HEK293T (cell line): ENCODE data around the gene HOXC5.

Source experiments
- BHLHE40 ChIP-seq: fragments of 450-650 bp; IDR thresholded peaks from 2 replicates; pipeline ENCODE4 v1.6.1; 2016; ENCODE audit warnings: mild to moderate bottlenecking, moderate library complexity, borderline replicate concordance
- CTBP1 ChIP-seq: fragments of 450-650 bp; IDR thresholded peaks from 2 replicates; pipeline ENCODE4 v1.6.1; 2016; ENCODE audit warnings: borderline replicate concordance
- FOXA1 ChIP-seq: fragments of 450-650 bp; IDR thresholded peaks from 2 replicates; pipeline ENCODE4 v1.6.1; 2016; ENCODE audit warnings: mild to moderate bottlenecking
- FOXM1 ChIP-seq: fragments of 450-650 bp; IDR thresholded peaks from 2 replicates; pipeline ENCODE4 v1.6.1; 2017; ENCODE audit warnings: mild to moderate bottlenecking, borderline replicate concordance
- L3MBTL2 ChIP-seq: fragments of 450-650 bp; conservative IDR thresholded peaks from 2 replicates; pipeline ENCODE4 v1.6.1; 2016; ENCODE audit warnings: mild to moderate bottlenecking
- LEF1 ChIP-seq: fragments of 450-650 bp; IDR thresholded peaks from 2 replicates; pipeline ENCODE4 v1.6.1; 2017; ENCODE audit warnings: mild to moderate bottlenecking, borderline replicate concordance
- SP1 ChIP-seq: fragments of 450-650 bp; IDR thresholded peaks from 2 replicates; pipeline ENCODE4 v1.6.1; 2017

DNA sequence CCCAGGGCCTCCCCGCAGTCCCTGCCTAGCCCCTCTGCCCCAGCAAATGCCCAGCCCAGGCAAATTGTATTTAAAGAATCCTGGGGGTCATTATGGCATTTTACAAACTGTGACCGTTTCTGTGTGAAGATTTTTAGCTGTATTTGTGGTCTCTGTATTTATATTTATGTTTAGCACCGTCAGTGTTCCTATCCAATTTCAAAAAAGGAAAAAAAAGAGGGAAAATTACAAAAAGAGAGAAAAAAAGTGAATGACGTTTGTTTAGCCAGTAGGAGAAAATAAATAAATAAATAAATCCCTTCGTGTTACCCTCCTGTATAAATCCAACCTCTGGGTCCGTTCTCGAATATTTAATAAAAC lies 2.4 kb upstream of the HOXC5 start:
- TF ChIP-seq LEF1 (no peak), BHLHE40 (no peak), SP1 (no peak), FOXM1 (no peak), CTBP1 (no peak), L3MBTL2 (no peak), FOXA1 (no peak)
